Stimulated activated CD4-positive, alpha-beta T cell treated with anti-CD3 and anti-CD28 coated beads, Interleukin-15, amount 100 ng/mL, for 24 hours (primary cell): ENCODE results near the gene MTRF1L.
A peak's percentile ranks its signal among the peaks of the same experiment; 100 is the strongest.
"Not testable (repeated sequence)": the region's sequence is repeated elsewhere in the genome, so short reads cannot be mapped to it uniquely, and the experiment has no call there.

Experiments used
- DNase-seq: peaks from one replicate; pipeline ENCODE4 v3.0.0-alpha.2; 2020

MTRF1L gene

GRCh38 chr6:153001767-153002612, 519 bp downstream of the MTRF1L start:
- peak; percentile 25 for DNase-seq

- DNase-seq, result not testable (repeated sequence)
Measured at GRCh38 chr6:153000790-153001189, 1.7 kb downstream of the MTRF1L start.

- DNase-seq, result no peak
Measured at GRCh38 chr6:153000243-153000642, 2.3 kb downstream of the MTRF1L start.

DNA sequence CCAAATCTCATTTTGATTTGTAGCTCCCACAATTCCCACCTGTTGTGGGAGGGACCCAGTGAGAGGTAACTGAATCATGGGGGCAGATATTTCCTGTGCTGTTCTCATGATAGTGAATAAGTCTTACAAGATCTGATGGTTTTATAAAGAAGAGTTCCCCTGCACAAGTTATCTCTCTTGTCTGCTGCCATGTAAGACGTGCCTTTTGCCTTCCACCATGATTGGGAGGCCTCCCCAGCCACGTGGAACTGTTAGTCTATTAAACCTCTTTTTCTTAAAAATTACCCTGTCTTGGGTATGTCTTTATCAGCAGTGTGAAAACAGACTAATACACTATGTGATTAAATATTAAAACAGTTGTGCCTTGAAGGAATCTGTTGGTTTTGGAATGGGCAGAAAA, 3.0 kb downstream of the MTRF1L start:
- not testable (repeated sequence) for DNase-seq

DNA sequence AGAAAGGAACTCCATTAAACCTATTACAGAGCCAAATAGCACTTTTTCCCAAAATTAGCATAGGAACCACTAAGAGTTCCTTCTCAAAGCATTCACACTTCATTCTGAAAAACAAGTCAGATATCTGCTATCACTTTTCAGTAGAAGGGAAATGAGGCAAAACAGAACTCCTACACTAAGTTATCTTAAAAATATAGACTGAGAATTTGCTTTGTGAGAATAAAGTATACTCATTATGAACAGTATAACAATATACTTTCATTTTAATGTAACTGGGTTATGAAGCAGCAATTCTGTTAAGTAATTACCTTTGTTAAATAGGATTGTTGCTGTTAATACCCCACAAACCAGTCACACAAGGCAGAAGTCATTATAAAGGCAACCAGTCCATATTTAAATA, 8.7 kb downstream of the MTRF1L start:
- no peak for DNase-seq

DNA sequence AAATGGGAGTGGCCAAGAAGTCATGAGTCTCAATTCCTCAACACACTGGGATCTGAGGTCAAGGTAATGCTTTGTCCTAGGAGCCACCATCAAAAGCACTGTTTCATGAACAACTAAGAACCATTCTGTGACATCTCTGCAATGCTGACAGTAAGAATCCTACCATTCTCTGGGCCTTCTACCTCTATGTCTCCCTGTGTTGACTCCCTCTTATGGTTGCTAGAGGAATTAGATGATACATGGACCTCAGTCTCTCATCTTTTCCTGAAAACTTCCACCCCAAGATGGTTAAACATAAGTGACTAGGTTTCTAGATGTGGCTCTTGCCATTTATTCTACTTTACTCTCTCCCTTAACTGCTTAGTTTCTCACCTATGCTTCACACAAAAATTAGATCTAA, 9.1 kb downstream of the MTRF1L start:
- no peak for DNase-seq

GRCh38 chr6:152986978-152987377, 15.5 kb downstream of the MTRF1L start:
- no peak for DNase-seq

GRCh38 chr6:152985300-152985699, 17.2 kb downstream of the MTRF1L start:
- DNase-seq, result not testable (repeated sequence)

DNA sequence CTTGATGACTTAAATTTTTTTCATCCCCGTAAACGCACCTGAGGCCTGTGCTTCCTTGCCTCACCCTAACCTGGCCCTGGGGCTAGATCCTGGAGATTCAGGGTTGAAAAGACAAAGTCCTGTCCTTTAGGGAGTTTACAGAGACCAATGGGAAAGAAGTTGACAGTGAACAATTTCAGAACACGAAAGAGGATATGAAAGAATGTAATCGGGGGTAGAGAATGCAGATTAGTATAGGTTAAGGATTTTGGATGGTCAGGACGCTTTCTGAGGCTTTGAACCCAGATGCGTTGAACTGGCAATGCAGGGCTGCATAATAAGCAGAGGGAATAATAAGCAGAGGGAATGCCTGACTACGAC, 18.0 kb downstream of the MTRF1L start:
- DNase-seq, result no peak

- DNase-seq, result peak; percentile 96
Measured at GRCh38 chr6:152983637-152984512, 18.6 kb downstream of the MTRF1L start.

DNA sequence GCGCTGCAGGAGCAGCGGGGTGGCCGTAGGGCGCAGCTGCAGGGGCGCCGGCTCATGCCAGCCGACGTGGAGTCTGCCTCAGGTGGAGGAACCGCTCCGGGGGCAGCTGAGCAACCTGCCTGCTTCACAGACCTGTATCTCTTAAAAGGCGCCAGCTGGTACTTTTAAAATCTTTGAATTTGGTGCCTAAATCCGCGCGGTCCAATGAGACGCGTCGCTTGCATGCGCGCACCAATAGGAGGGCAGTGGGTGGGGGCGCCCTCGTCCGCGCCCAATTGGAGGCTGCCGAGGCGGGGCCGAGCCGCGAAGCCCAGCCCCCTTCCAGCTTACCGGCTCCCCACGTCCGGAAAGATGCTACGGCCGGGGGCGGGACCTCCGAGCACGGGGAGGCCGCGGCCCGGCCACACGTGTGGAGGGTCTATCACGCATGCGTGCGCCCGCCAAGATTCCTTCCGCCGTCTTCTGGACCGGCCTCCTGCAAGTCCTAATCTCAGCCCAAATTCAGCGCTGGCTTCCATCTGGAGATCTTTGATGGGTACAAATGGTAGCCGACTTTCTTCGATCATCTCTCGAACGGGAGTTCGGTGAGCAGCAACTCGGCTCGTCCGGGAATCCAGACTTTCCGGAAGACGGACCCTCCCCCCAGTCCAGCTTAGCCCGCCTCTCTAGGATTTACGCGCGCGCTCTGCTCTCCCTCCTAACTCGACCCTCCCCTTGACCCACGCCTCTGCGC, 19.4 kb downstream of the MTRF1L start, which contains the start of gene FBXO5:
Gene FBXO5 (minus strand): TSS at position 138 of the 733 bp plus-strand sequence. CDS start 82 bp downstream, at position 56.
- DNase-seq, result peak; percentile 97

DNA sequence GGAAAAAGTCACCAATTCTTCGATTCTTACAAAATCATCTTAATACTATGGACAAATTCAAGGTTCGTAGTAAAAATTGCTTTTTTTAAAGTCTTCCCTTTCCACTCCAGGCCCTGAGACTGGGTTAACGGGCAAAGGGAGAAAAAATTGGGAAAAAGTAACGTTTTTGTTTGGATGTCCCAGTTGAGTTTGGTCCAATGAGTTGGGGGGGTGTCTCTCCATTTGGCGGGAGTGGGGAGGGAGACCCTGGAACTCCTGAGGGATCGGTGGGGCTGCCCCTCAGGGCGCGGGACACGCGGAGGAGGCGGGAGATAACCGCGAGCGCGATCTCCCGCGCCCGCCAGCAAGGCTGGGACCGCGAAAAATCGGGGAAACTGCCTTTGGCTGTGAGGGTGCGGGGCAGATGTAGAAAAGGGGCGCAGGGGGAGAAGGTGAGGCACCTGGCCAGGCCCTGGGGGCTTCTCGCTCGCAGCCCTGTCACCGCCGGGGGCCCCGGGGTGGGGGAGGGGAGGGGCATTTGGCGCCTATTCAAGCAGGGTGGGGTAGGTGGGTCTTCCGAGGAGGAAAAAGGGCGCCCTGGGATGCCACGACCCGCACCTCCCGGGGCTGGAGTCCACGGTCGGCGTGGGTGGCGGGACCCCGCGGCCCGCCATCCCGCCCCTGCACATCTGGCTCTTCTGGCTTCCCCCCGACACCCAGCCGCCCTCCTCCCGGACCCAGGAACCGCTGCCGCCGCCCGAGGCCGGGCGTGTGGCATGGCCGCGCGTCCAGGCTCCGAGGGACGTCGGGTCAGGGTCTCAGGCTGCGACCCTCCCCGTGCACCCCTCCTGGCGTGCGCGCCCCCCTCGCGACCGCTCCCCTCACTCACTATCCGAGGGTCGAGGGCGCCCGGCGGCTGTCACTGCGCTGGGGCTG, 20.3 kb downstream of the MTRF1L start:
- DNase-seq, result peak; percentile 52

- no peak for DNase-seq
Measured at GRCh38 chr6:152981219-152981618, 21.3 kb downstream of the MTRF1L start.

DNA sequence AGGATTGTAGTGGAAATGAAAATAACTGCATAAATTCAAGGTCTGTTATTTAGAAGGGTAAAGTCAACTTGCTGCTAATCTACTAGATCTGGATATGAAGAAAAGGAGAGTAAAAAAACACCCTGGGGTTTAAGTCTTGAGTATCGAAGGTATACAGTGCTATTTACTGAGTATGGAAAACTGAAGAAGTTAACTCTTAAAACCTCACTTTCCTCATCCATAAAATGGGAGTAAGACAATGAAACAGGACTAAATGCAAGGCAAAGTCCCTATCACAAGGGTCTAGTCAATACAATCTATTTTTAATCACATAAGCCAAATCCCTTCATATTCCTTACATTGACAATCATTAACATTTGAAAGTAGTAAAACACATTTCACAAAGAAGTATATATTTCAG, 21.9 kb downstream of the MTRF1L start:
- DNase-seq, result no peak

- DNase-seq, result no peak
Measured at GRCh38 chr6:152979116-152979515, 23.4 kb downstream of the MTRF1L start.

DNA sequence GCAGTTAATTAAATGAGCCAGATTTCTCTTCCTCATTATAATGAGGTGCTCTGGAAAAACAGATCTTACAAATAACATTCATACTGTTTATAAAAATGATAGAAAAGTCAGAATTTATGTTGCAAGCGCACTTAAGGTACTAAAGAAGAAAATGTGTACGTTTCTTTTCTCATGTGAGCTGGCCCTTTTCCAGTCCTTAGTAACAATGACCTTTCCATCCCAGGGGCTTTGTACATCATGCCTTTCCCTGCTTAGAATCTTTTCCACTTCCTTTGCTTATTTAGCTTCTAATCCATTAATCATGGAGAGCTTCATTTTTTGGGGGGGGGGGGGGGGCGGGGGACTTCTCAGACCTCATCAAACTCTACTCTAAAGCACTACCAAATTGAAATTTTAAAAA, 24.5 kb downstream of the MTRF1L start:
- DNase-seq, result no peak

DNA sequence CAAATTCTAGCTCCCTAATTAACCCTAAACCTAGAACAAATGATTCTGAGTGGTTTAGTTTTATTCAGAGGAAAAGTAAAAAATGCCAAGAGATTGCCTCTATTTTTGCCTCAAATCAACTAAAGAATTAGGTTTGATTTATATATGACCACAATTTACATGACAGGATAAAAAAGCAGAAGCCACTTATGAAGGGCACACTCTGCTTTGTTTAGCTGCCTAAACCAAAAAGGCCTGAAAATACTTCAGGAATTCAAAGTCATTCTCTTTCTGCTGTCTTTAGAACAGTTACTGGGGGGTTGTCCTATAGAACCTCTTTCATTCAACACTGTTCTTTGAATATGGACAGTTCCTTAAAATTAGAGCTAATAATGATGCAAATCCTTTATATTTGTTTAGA, 25.0 kb downstream of the MTRF1L start:
- no peak for DNase-seq

DNA sequence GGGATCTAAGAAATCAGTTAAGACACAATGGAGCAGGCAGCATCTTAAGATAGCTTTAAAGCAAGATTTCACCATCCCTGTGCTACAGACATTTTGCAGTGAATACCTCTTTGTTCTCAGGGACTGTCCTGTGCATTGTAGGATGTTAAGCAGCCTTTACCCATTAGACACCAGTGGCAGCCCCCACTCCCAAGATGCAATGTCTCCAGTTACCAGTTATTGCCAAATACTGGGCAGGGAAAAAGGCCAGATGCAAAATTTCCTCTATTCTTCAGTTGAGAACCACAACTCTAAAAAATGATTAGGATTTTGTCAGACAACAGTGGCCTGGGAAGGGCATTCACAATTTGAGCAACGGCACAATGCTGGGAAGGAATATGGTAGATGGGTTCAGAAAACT, 25.8 kb downstream of the MTRF1L start:
- DNase-seq, result no peak

- no peak for DNase-seq
Measured at GRCh38 chr6:152975204-152975915, 27.1 kb downstream of the MTRF1L start.

GRCh38 chr6:152973916-152974315, 28.6 kb downstream of the MTRF1L start:
- no peak for DNase-seq

DNA sequence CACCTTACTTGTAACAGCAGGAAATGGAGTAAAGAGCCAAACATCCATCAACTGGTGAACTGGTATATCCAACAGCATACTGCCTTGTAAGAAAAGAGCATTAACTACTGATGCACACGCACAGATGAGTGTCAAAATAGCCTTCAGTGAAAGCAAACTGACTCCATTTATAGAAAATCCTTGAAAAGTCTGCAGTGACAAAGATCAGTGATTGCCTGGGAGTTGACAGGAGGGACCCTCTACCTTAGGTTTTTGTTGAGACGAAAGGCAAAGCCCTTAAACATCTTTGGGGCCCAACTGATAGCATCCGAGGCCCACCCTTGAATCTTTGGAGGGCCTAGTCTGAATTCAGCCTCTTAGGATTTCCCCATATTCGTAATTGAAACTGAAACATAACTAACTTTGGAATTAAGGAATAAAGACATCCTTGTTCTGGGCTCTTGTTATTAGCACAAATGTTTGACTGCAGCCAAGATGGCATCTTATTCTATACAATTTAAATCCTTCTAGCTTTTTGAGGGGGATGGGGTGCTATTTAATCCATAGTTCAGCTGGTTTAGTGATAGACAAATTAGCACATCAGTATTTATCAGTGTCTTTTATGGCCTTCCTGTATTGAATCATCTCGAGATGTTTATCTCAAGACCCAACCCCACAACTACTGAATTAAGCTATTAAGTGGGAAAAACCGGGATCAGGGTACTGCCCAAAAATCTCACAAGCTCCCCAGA, 32.7 kb downstream of the MTRF1L start:
- DNase-seq, result no peak
